CD14-positive monocyte (primary cell): ENCODE data around the gene TMEM187. TPM values are rescaled to one million over a fixed set of nuclear protein-coding genes. Genes with fewer than 3 reads are reported as not detected.

ENCODE experiments used
- DNase-seq, 3 donors: peaks; one replicate each; pipeline ENCODE4 v3.0.0-alpha.2; 2011 to 2022
- H2AFZ ChIP-seq: 2 replicates; pipeline ENCODE4 v1.6.0; 2012; ENCODE audit warnings: mild to moderate bottlenecking, low read depth, low read length, inconsistent platforms; ENCODE audit not compliant: insufficient read depth, poor library complexity, severe bottlenecking
- H3K27ac ChIP-seq, 2 donors: 1 replicate in 1 of 2; 2 replicates in 1 of 2; pipeline ENCODE4 v1.5.1; 2012 to 2013; ENCODE audit warnings: low read length in 2 of 2, control low read depth in 1 of 2, inconsistent platforms in 1 of 2, low read depth in 1 of 2, mild to moderate bottlenecking in 1 of 2
- H3K27me3 ChIP-seq, 2 donors: one replicate each; pipeline versions ENCODE4 v1.6.0 to v1.6.1; 2011 to 2013; ENCODE audit warnings: low read length in 2 of 2; ENCODE audit not compliant: control insufficient read depth in 2 of 2, insufficient read depth in 2 of 2
- H3K36me3 ChIP-seq, 2 donors: replicated peaks in 1 of 2; 1 replicate in 1 of 2; 2 replicates in 1 of 2; pipeline versions ENCODE4 v1.5.1 to v1.6.1; 2012 to 2013; ENCODE audit warnings: low read length in 2 of 2, control low read depth in 1 of 2, inconsistent platforms in 1 of 2, mild to moderate bottlenecking in 1 of 2; ENCODE audit not compliant: insufficient read depth in 2 of 2, control insufficient read depth in 1 of 2
- H3K4me1 ChIP-seq, 2 donors: 1 replicate in 1 of 2; 2 replicates in 1 of 2; pipeline versions ENCODE4 v1.5.1 to v1.6.1; 2012 to 2013; ENCODE audit warnings: low read length in 2 of 2, control low read depth in 1 of 2, inconsistent platforms in 1 of 2, mild to moderate bottlenecking in 1 of 2, moderate library complexity in 1 of 2; ENCODE audit not compliant: insufficient read depth in 2 of 2, control insufficient read depth in 1 of 2
- H3K4me2 ChIP-seq: replicated peaks from 2 replicates; pipeline ENCODE3; 2012; ENCODE audit warnings: low read length, moderate library complexity, mild to moderate bottlenecking; ENCODE audit not compliant: poor library complexity, severe bottlenecking; ENCODE audit errors: extremely low read depth
- H3K4me3 ChIP-seq, 3 experiments: fragments of 200-600 bp in 1 of 3; sonication (generic) in 1 of 3; replicated peaks in 1 of 3; 1 replicate in 2 of 3; 2 replicates in 1 of 3; pipeline ENCODE4 v1.5.1; 2011 to 2013; ENCODE audit warnings: low read length in 3 of 3, mild to moderate bottlenecking in 3 of 3, control low read depth in 2 of 3, low read depth in 2 of 3, inconsistent platforms in 1 of 3, moderate library complexity in 1 of 3
- H3K79me2 ChIP-seq: 2 replicates; pipeline ENCODE4 v1.6.0; 2012; ENCODE audit warnings: mild to moderate bottlenecking, control low read depth, inconsistent platforms, low read length, moderate library complexity; ENCODE audit not compliant: insufficient read depth
- H3K9ac ChIP-seq: 2 replicates; pipeline ENCODE4 v1.6.0; 2017; ENCODE audit warnings: low read length, mild to moderate bottlenecking; ENCODE audit not compliant: insufficient read depth, poor library complexity, severe bottlenecking
- H3K9me3 ChIP-seq, 2 donors: replicated peaks in 1 of 2; 1 replicate in 1 of 2; 2 replicates in 1 of 2; pipeline versions ENCODE4 v1.5.1 to v1.6.1; 2012 to 2013; ENCODE audit warnings: low read length in 2 of 2, control low read depth in 1 of 2; ENCODE audit not compliant: control insufficient read depth in 1 of 2, insufficient read depth in 1 of 2
- H4K20me1 ChIP-seq: 2 replicates; pipeline ENCODE4 v1.6.0; 2012; ENCODE audit warnings: mild to moderate bottlenecking, low read length, control low read depth, moderate library complexity; ENCODE audit not compliant: insufficient read depth
- H3K27ac Mint-ChIP-seq, 7 donors: one replicate each; pipeline ENCODE4 v1.8.0; 2020; ENCODE audit warnings: mild to moderate bottlenecking in 7 of 7, mixed read lengths in 7 of 7, moderate library complexity in 6 of 7, inconsistent platforms in 2 of 7
- H3K27me3 Mint-ChIP-seq, 3 donors: one replicate each; pipeline ENCODE4 v1.8.0; 2021 to 2022; ENCODE audit warnings: low read depth in 3 of 3, mild to moderate bottlenecking in 3 of 3, mixed read lengths in 3 of 3, moderate library complexity in 3 of 3, inconsistent platforms in 1 of 3
- H3K36me3 Mint-ChIP-seq, 2 donors: one replicate each; pipeline ENCODE4 v1.8.0; 2020; ENCODE audit warnings: mixed read lengths in 2 of 2, inconsistent platforms in 1 of 2, mild to moderate bottlenecking in 1 of 2
- H3K4me1 Mint-ChIP-seq: one replicate; pipeline ENCODE4 v1.8.0; 2020; ENCODE audit warnings: mild to moderate bottlenecking, mixed read lengths
- H3K4me3 Mint-ChIP-seq, 2 donors: one replicate each; pipeline ENCODE4 v1.8.0; 2020; ENCODE audit warnings: mild to moderate bottlenecking in 2 of 2, mixed read lengths in 2 of 2, moderate library complexity in 1 of 2
- H3K9me3 Mint-ChIP-seq, 7 donors: one replicate each; pipeline ENCODE4 v1.8.0; 2020 to 2022; ENCODE audit warnings: mixed read lengths in 7 of 7, mild to moderate bottlenecking in 6 of 7, moderate library complexity in 6 of 7, inconsistent platforms in 2 of 7
- CTCF ChIP-seq: fragments of 200-600 bp; IDR thresholded peaks from one replicate; pipeline ENCODE4 v1.8.0; 2022; ENCODE audit warnings: antibody characterized with exemption, mild to moderate bottlenecking
- WGBS: methylation state at CpG from one replicate; pipeline ENCODE4 v1.1.5; 2013; ENCODE audit warnings: missing lambda C conversion rate; ENCODE audit not compliant: insufficient coverage; 5-methylcytosine and 5-hydroxymethylcytosine counted together
- intact Hi-C, 2 donors: fragments of 100-400 bp; cut with micrococcal nuclease; formaldehyde crosslinking; loops; one replicate each; pipeline versions ENCODE4 v1.15.0 to v1.15.1; 2023
- polyA plus RNA-seq, 3 donors: library from polyadenylated mRNA; depleted of rRNA in 1 of 3; unstranded in 2 of 3; stranded (reverse) in 1 of 3; fragments of 300-500 nt in 2 of 3; fragments of >200 nt in 1 of 3; fragmentation: Illumina TruSeq in 2 of 3; gene quantifications; 1 replicate in 2 of 3; 2 replicates in 1 of 3; pipeline ENCODE4 v1.2.3, GENCODE V29; 2012 to 2021

The TMEM187 gene
- polyA plus RNA-seq, 3 donors: 2.8 to 10.3 (median 4.9) TPM

GRCh38 chrX:153930011-153930910, 42.3 kb upstream of the TMEM187 start:
- peaks cover 21% of the 10 kb centered on the region for H3K4me1 Mint-ChIP-seq
- TF ChIP-seq CTCF: no peak
- H2AFZ ChIP-seq: no peak overlapping the region
- H4K20me1 ChIP-seq: peaks cover 84% of the 10 kb centered on the region
- peaks cover 17 to 32% of the 10 kb centered on the region in 2 donors for H3K36me3 Mint-ChIP-seq
- 96% methylated on average over 16 of the region's 31 CpGs for WGBS
- H3K4me3 Mint-ChIP-seq: no peak overlapping the region
- peak overlapping the region in 3 of 7 donors; percentile 56 to 69 (median 63) for H3K27ac Mint-ChIP-seq
- no peak overlapping the region for H3K4me2 ChIP-seq
- H3K27ac ChIP-seq: peak overlapping the region; percentile 27 to 50
- H3K9me3 ChIP-seq: no peaks in the 10 kb centered on the region
- peaks cover 54% of the 10 kb centered on the region for H3K79me2 ChIP-seq
- H3K9me3 Mint-ChIP-seq: peaks cover 0 to 18% (median 6%) of the 10 kb centered on the region in 7 donors
- intact Hi-C loops: no loop called here
- peaks cover 43 to 65% of the 10 kb centered on the region in 2 donors for H3K4me1 ChIP-seq
- peaks cover 0 to 27% (median 2%) of the 10 kb centered on the region in 3 donors for H3K27me3 Mint-ChIP-seq
- H3K9ac ChIP-seq: no peak overlapping the region
- no peak overlapping the region for H3K4me3 ChIP-seq
- DNase-seq: no peak
- H3K27me3 ChIP-seq: peaks cover 0 to 3% of the 10 kb centered on the region in 2 donors
- peaks cover 31 to 36% of the 10 kb centered on the region in 2 donors for H3K36me3 ChIP-seq

DNA sequence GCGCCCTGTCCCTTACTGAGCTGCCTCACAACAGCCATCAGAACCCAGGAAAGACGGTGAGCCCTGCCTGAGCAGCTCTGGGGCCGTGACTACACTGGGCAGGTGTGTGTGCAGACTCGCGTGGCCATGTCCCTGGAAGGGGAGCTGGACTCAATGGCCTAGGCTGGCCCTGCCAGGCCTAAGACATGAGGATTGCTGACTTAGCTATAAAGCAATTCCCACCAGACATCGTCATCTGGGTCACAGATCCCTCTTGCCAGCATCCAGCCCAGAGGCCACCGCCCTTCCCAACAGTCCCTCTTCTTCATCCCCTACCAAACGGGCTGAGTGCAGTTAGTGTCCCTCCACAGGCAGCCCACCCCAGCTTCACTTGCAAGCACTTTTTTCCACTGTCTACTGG, 41.4 kb upstream of the TMEM187 start:
- H3K79me2 ChIP-seq: peaks cover 47% of the 10 kb centered on the region
- H3K36me3 ChIP-seq: peaks cover 31 to 36% of the 10 kb centered on the region in 2 donors
- H2AFZ ChIP-seq: no peak overlapping the region
- TF ChIP-seq CTCF: no peak
- Mint-ChIP-seq H3K36me3 (peaks cover 17 to 32% of the 10 kb centered on the region in 2 donors), H3K4me3 (no peak overlapping the region), H3K27me3 (peaks cover 0 to 35% (median 2%) of the 10 kb centered on the region in 3 donors), H3K9me3 (peaks cover 0 to 19% (median 6%) of the 10 kb centered on the region in 7 donors), H3K4me1 (peaks cover 26% of the 10 kb centered on the region), H3K27ac (peak overlapping the region in 6 of 7 donors; percentile 6 to 70 (median 50))
- peaks cover 47 to 62% of the 10 kb centered on the region in 2 donors for H3K4me1 ChIP-seq
- H3K9me3 ChIP-seq: no peaks in the 10 kb centered on the region
- no peak for DNase-seq
- H3K27me3 ChIP-seq: peaks cover 0 to 3% of the 10 kb centered on the region in 2 donors
- intact Hi-C loops: no loop called here
- H3K27ac ChIP-seq: peak overlapping the region in 1 of 2 donors; percentile 11
- H3K9ac ChIP-seq: no peak overlapping the region
- H4K20me1 ChIP-seq: peaks cover 81% of the 10 kb centered on the region
- H3K4me3 ChIP-seq: no peak overlapping the region
- H3K4me2 ChIP-seq: no peak overlapping the region
- 100% methylated on average over 4 of the region's 8 CpGs for WGBS
